DMS53 treated with DMSO at 0.1 percent for 48 hours (cell line): Measurements from ENCODE around the gene NFIA.
A peak's percentile ranks its signal among the peaks of the same experiment; 100 is the strongest.

ENCODE experiments used
- DNase-seq: peaks from one replicate; lab custom pipeline; 2025; ENCODE audit not compliant: unreplicated experiment; lab: John Stamatoyannopoulos, UW

Gene NFIA

GRCh38 chr1:61386770-61387169 is 304.4 kb downstream of the NFIA start:
- no peak for DNase-seq

DNA sequence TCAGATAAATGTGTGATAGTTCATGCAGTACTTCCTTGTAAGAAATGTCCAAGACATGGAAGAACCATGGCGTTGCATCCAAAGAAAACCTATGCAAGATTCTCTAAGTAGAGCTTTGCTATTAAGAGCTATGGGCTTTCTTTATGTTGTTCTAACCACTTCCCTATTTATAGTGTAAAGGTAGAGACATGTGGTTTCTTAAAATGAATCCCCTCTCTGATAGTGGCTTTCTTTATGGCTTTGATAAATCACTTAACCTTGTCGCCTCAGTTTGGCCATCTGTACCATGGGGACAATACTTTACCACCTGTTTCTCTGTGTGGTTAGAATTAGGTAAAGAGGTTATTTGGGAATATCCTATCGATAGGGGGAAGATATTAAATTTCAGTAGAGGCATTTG is 305.5 kb downstream of the NFIA start:
- DNase-seq: no peak

GRCh38 chr1:61388566-61388965 is 306.2 kb downstream of the NFIA start:
- DNase-seq: no peak

GRCh38 chr1:61389194-61389925 is 307.0 kb downstream of the NFIA start:
- DNase-seq: no peak

- no peak for DNase-seq
Observed at GRCh38 chr1:61389926-61390845, 307.8 kb downstream of the NFIA start.

DNA sequence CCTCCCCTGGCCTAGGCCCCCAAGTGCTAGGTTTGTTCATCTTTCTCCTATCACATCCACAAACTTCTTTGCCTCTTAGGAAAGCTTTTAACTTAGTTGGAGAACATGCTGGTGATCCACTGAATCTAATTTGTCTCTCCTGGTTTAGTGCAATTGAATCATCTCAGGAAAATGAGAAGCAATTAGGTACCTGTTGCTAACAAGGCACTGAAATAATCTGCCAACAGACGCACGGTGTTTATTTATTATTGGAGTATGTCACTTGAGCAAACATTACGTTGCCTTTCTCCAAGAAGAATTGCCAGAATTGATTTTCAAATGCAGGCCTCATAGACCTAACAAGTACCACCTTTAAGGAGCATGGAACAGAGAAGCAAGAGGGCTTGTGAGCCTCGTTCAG is 309.4 kb downstream of the NFIA start:
- peak; percentile 13 for DNase-seq

- DNase-seq: no peak
Observed at GRCh38 chr1:61392409-61393242, 310.3 kb downstream of the NFIA start.

DNA sequence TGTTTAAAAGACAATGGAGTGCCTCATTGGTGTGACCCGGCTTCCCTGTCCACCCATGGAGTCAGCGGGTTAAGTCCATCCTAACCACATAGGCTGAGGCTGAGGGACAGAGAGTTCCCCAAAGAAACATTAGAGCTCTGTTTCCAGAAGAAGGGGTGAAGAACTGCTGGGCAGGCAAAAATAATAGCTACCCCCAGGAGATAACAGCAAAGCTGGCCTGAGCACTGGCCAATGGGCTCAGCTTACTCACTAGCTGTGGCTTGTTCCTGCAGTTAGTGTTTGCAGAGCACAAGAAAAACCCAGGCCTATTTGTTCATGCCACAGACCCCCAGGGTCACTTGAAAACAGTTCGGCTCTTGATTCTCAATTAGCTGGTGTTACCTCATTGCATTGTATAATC is 311.2 kb downstream of the NFIA start:
- no peak for DNase-seq

DNA sequence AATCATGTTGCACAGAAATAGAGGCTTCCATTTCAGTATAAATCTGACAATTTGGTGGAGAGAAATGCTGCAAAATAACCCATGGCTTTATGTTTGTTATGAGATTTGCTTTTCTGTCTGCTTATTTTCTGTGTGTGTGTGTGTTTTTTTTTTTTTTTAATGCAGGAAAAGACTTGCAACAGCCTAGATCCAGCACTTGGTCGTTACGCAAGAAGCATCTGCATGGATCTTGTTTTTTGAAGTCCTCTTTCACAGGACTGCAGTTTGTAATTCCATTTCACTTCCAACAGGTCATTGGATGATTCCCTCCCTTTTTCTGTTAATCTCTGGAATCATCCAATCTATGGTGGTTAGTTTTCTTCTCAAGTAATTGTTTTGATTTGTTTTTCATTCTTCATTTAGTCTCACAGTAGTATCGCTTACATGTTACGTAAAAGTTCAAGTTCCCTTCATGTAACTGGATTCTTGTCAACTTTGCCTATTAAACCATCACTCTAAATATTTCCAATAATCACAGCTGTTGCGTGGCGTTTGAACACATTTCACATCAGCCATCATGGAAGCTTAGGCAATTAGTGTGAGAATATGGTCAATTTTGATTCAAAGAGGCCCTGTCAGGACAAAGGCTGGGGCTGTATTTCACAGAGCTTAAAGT is 312.9 kb downstream of the NFIA start:
- no peak for DNase-seq

DNA sequence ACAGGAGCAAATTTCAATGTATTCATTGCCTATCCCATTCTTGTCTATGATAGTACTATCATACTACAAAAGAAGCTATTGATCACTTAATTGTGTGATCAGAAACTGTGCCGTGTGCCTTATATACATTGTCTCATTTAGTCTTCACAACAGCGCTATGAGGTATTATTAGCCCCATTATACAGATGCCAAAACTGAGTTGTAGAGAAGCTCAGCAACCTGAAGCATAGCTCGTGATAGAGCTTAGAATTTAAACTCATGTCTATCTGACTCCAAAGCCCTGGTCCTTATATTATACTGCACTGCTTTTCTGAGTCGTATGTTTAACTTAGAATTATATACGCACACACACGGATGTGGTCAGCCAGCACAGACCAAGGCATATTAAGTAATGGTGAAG is 315.1 kb downstream of the NFIA start:
- no peak for DNase-seq

- no peak for DNase-seq
Observed at GRCh38 chr1:61397935-61398334, 315.6 kb downstream of the NFIA start.

- no peak for DNase-seq
Observed at GRCh38 chr1:61399199-61399598, 316.8 kb downstream of the NFIA start.

GRCh38 chr1:61400131-61400770 is 317.9 kb downstream of the NFIA start:
- peak; percentile 8 for DNase-seq

DNA sequence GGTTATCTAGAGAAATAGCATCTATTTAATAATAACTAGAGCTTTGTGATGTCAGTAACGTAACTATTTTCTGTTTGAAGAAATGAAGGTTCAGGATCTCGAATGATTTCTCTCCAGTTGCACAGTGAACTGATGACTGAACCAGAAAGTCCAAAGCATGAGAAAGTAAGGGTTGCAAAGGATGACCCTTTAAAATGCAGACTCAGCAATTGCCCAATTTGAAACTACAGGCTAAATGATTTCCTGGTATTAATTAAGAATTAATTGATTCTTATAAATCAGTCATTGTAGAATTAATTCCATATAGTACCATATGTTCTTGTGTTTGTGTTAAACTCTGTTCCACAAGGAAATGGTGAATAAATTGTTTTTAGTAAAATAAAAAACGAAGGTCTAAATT is 318.6 kb downstream of the NFIA start:
- no peak for DNase-seq

DNA sequence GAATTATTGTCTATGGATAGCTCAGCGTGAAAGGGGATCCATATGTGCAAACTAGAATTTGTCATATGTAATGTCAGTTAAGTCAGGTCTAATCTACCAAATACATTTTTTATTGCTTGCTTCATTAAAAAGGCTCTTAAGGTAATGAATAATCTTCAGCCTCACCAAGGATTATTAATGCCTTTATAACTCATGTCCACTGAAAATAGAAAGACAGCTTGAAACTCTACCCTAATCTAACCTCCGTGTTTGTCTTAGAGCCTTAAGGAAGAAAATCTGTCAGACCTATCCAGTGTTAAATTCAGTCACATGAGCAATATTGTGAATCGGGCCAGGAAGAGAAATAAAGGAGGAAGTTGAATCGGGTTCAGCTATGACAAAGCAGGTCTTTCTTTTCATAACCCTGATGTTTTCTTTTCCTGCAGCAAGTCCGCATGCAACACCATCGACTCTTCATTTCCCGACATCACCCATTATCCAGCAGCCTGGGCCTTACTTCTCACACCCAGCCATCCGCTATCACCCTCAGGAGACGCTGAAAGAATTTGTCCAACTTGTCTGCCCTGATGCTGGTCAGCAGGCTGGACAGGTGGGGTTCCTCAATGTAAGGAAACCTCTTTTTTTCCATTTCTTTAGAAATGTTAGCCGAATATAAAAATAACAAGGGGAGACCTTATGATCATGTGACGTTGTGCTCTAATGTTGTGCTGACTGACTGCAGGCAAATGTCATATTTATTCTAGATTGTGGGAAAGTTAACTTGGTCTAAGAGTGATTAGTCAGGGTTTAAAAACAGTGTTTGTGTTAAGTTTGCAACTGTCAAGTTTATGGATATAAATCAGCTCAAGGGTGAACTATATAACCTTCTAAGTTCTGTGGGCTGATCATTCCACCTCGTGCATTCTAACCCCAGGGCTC is 321.6 kb downstream of the NFIA start:
- DNase-seq: no peak

GRCh38 chr1:61404597-61405376 is 322.4 kb downstream of the NFIA start:
- DNase-seq: no peak

GRCh38 chr1:61406467-61406866 is 324.1 kb downstream of the NFIA start:
- no peak for DNase-seq

- no peak for DNase-seq
Observed at GRCh38 chr1:61412601-61413000, 330.2 kb downstream of the NFIA start.

- no peak for DNase-seq
Observed at GRCh38 chr1:61419196-61419595, 336.8 kb downstream of the NFIA start.
